DOHH2 (cell line): ENCODE measurements around the gene ZNF101.

ENCODE experiments used
- EZH2phosphoT487 ChIP-seq: fragments of 200-600 bp; sonication (generic); IDR thresholded peaks from 2 replicates; pipeline ENCODE4 v1.6.1; 2017; ENCODE audit warnings: borderline replicate concordance, mild to moderate bottlenecking, antibody characterized with exemption, low read length, moderate library complexity, mixed read lengths
- TF ChIP-seq, protein P1 (sequence below): fragments of 200-600 bp; sonication (generic); IDR thresholded peaks from one replicate; pipeline ENCODE4 v1.5.1; 2014; ENCODE audit warnings: antibody characterized with exemption, mild to moderate bottlenecking, low read depth, low read length; ENCODE audit not compliant: poor library complexity, severe bottlenecking

- TF ChIP-seq, protein P1, sequence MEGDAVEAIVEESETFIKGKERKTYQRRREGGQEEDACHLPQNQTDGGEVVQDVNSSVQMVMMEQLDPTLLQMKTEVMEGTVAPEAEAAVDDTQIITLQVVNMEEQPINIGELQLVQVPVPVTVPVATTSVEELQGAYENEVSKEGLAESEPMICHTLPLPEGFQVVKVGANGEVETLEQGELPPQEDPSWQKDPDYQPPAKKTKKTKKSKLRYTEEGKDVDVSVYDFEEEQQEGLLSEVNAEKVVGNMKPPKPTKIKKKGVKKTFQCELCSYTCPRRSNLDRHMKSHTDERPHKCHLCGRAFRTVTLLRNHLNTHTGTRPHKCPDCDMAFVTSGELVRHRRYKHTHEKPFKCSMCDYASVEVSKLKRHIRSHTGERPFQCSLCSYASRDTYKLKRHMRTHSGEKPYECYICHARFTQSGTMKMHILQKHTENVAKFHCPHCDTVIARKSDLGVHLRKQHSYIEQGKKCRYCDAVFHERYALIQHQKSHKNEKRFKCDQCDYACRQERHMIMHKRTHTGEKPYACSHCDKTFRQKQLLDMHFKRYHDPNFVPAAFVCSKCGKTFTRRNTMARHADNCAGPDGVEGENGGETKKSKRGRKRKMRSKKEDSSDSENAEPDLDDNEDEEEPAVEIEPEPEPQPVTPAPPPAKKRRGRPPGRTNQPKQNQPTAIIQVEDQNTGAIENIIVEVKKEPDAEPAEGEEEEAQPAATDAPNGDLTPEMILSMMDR, result no peak
- no peak for TF ChIP-seq EZH2phosphoT487
Measured at GRCh38 chr19:19721896-19722295, 53.3 kb downstream of the ZNF101 start.
